ENCODE data around the gene ITIH1.

GRCh38 chr3:52816199-52816598, 38.8 kb downstream of the ITIH1 start:
- TF ChIP-seq CTCF (IDR thresholded peaks at IDR 0.05) (no peak), RFX5 (IDR thresholded peaks at IDR 0.05) (no peak), EP300 (IDR thresholded peaks at IDR 0.05) (no peak), BHLHE40 (IDR thresholded peaks at IDR 0.05; ENCODE audit: low read depth, low read length) (no peak), KDM5A (IDR thresholded peaks at IDR 0.05) (no peak), SREBF2 (IDR thresholded peaks at IDR 0.05) (no peak), MAFK (IDR thresholded peaks at IDR 0.05; ENCODE audit: partially characterized antibody) (no peak), CHD2 (IDR thresholded peaks at IDR 0.05; ENCODE audit: low read length, partially characterized antibody) (no peak), REST (IDR thresholded peaks at IDR 0.05) (no peak)

All from A549 (cell line).